Thoracic aorta (tissue), 2 donors: ENCODE measurements around the gene TSPAN5. TPM values are rescaled to one million over a fixed set of nuclear protein-coding genes. Genes with fewer than 3 reads are reported as not detected.

Source experiments
- ATAC-seq: fragments of 150-250 bp; one replicate; pipeline ENCODE4 v1.8.0; 2017; ENCODE audit warnings: low read depth; ENCODE audit not compliant: insufficient number of reproducible peaks, low FRiP score
- DNase-seq: peaks from one replicate; pipeline ENCODE4 v3.0.0-alpha.2; 2020; ENCODE audit warnings: low spot score
- H3K27ac ChIP-seq, 2 donors: fragments of 200-600 bp; sonication (generic); 1 replicate in 1 of 2; 2 replicates in 1 of 2; pipeline ENCODE4 v1.5.1; 2016; ENCODE audit warnings: mild to moderate bottlenecking in 2 of 2, moderate library complexity in 2 of 2
- H3K27me3 ChIP-seq: fragments of 200-600 bp; sonication (generic); replicated peaks from 2 replicates; pipeline ENCODE4 v1.6.0; 2016; ENCODE audit warnings: mild to moderate bottlenecking; ENCODE audit not compliant: insufficient read depth
- H3K36me3 ChIP-seq: fragments of 200-600 bp; sonication (generic); one replicate; pipeline ENCODE4 v1.5.1; 2016
- H3K4me1 ChIP-seq, 2 donors: fragments of 200-600 bp; sonication (generic); 1 replicate in 1 of 2; 2 replicates in 1 of 2; pipeline versions ENCODE4 v1.5.1 to v1.6.0; 2016; ENCODE audit warnings: low read depth in 2 of 2, mild to moderate bottlenecking in 1 of 2; ENCODE audit not compliant: control insufficient read depth in 1 of 2
- H3K4me3 ChIP-seq: fragments of 200-600 bp; sonication (generic); 2 replicates; pipeline ENCODE4 v1.5.1; 2016; ENCODE audit warnings: mild to moderate bottlenecking
- H3K9me3 ChIP-seq: fragments of 200-600 bp; sonication (generic); 2 replicates; pipeline ENCODE4 v1.5.1; 2016
- CTCF ChIP-seq: fragments of 200-600 bp; sonication (generic); IDR thresholded peaks from one replicate; pipeline ENCODE4 v1.5.1; 2019; ENCODE audit warnings: antibody characterized with exemption
- total RNA-seq, 2 donors: library from RNA; depleted of rRNA; stranded (reverse); fragments of >200 nt; gene quantifications; one replicate each; pipeline versions ENCODE4 v1.1.0 to v1.2.3, GENCODE V29; 2016

The TSPAN5 gene
- total RNA-seq, 2 donors from 2014 or later = 7.7 to 11.4 TPM

- H3K36me3 ChIP-seq = no peaks in the 10 kb centered on the region
- DNase-seq = no peak
- no peaks in the 10 kb centered on the region for H3K4me1 ChIP-seq
- H3K27me3 ChIP-seq = no peaks in the 10 kb centered on the region
- H3K9me3 ChIP-seq = no peaks in the 10 kb centered on the region
- H3K27ac ChIP-seq = no peak overlapping the region
- no peak for TF ChIP-seq CTCF
- H3K4me3 ChIP-seq = no peak overlapping the region
- ATAC-seq = no peak
Observed at GRCh38 chr4:98619180-98619579, 39.2 kb downstream of the TSPAN5 start.

- Histone ChIP-seq H3K4me1 (no peaks in the 10 kb centered on the region), H3K9me3 (no peaks in the 10 kb centered on the region), H3K36me3 (no peaks in the 10 kb centered on the region), H3K27me3 (no peaks in the 10 kb centered on the region), H3K27ac (no peak overlapping the region), H3K4me3 (no peak overlapping the region)
- ATAC-seq = no peak
- DNase-seq = no peak
- TF ChIP-seq CTCF = no peak
Observed at GRCh38 chr4:98618680-98619079, 39.7 kb downstream of the TSPAN5 start.

- H3K27ac ChIP-seq = no peak overlapping the region
Observed at GRCh38 chr4:98617358-98618047, 40.9 kb downstream of the TSPAN5 start.

GRCh38 chr4:98615991-98616390 is 42.4 kb downstream of the TSPAN5 start:
- TF ChIP-seq CTCF = no peak
- H3K36me3 ChIP-seq = no peaks in the 10 kb centered on the region
- H3K27ac ChIP-seq = no peak overlapping the region
- H3K27me3 ChIP-seq = no peaks in the 10 kb centered on the region
- no peak for DNase-seq
- no peaks in the 10 kb centered on the region for H3K9me3 ChIP-seq
- H3K4me3 ChIP-seq = no peak overlapping the region
- no peak for ATAC-seq
- no peaks in the 10 kb centered on the region for H3K4me1 ChIP-seq

More at GRCh38 chr4:98617358-98618047, 40.9 kb downstream of the TSPAN5 start:
- TF ChIP-seq CTCF = no peak
- H3K4me1 ChIP-seq = no peaks in the 10 kb centered on the region
- no peak for DNase-seq
- ATAC-seq = no peak
- H3K36me3 ChIP-seq = no peaks in the 10 kb centered on the region
- H3K27me3 ChIP-seq = no peaks in the 10 kb centered on the region
- no peaks in the 10 kb centered on the region for H3K9me3 ChIP-seq
- no peak overlapping the region for H3K4me3 ChIP-seq

- no peak for DNase-seq
Observed at GRCh38 chr4:98614662-98615061, 43.7 kb downstream of the TSPAN5 start.

More at GRCh38 chr4:98614662-98615061, 43.7 kb downstream of the TSPAN5 start:
- H3K4me3 ChIP-seq = no peak overlapping the region
- no peaks in the 10 kb centered on the region for H3K4me1 ChIP-seq
- H3K9me3 ChIP-seq = no peaks in the 10 kb centered on the region
- H3K27ac ChIP-seq = no peak overlapping the region
- TF ChIP-seq CTCF = no peak
- no peak for ATAC-seq
- H3K36me3 ChIP-seq = no peaks in the 10 kb centered on the region
- H3K27me3 ChIP-seq = no peaks in the 10 kb centered on the region
